Activated T-cell treated with anti-CD3 and anti-CD28 coated beads, Interleukin-2, amount 50 U/mL, for 4 hours (primary cell): ENCODE data around the gene NPHP4. TPM values are rescaled to one million over a fixed set of nuclear protein-coding genes. Genes with fewer than 3 reads are reported as not detected.

Experiments
- ATAC-seq, 2 donors: fragments of 200-7000 bp; cut with Tn5 transposase; one replicate each; pipeline ENCODE4 v1.10.0; 2021
- DNase-seq: peaks from one replicate; pipeline ENCODE4 v3.0.0-alpha.2; 2020
- H3K27me3 Mint-ChIP-seq: one replicate; pipeline ENCODE4 v1.8.0; 2021; ENCODE audit warnings: low read depth, mixed read lengths
- H3K36me3 Mint-ChIP-seq: one replicate; pipeline ENCODE4 v1.8.0; 2022; ENCODE audit warnings: mixed read lengths; ENCODE audit not compliant: insufficient read depth
- H3K4me1 Mint-ChIP-seq: one replicate; pipeline ENCODE4 v1.8.0; 2021; ENCODE audit warnings: low read depth, mixed read lengths
- H3K4me3 Mint-ChIP-seq: one replicate; pipeline ENCODE4 v1.8.0; 2021; ENCODE audit warnings: mild to moderate bottlenecking, moderate library complexity, mixed read lengths
- H3K9me3 Mint-ChIP-seq: one replicate; pipeline ENCODE4 v1.8.0; 2021; ENCODE audit warnings: mixed read lengths
- total RNA-seq, 3 donors: library from RNA; stranded (reverse); gene quantifications; one replicate each; pipeline ENCODE4 v1.2.1, GENCODE V29; 2021

NPHP4 gene
- total RNA-seq, 3 donors from 2014 or later = 7.0 to 9.3 (median 7.1) TPM

DNA sequence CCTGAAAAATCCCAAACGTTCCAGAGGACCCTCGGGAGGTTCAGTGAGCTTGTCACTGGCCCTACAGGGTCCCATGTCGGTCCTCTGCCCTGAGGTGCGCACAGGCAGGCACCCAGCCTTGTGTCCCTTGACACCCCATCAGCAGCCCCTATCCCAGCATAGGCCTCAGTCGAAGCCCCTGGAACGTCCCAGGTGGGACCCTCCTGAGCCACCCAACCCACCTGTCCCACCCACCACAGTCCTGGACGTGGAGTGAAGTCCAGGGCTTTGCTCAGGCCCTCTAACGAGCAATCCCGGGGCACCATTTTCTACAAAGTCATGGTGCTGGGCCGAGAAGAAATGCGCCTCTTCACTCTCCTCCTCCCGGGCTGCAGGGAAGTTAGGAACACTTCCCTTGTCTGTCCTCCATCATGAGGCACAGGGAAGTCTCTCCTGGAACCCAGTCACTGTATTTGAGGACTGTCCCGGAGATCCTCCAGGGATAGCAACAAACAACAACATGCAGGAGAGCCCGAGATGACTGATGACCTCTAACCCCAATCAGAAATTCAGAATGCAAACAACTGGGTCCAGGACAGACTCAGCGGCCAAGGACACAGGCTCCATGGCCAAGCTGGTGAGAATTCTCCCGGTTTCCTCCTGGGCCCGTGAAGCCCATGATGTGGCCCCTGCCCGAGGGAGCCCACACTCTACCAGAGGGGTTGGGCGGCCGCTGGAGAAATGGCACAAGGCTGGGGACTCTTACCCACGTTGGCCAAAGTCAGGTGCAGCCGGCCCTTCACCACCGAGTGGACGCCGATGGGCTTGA lies 105.5 kb downstream of the NPHP4 start:
- DNase-seq (no peak), ATAC-seq (no peak)
- Mint-ChIP-seq H3K27me3 (no peaks in the 10 kb centered on the region), H3K4me1 (no peaks in the 10 kb centered on the region), H3K9me3 (no peaks in the 10 kb centered on the region), H3K4me3 (no peak overlapping the region), H3K36me3 (peaks cover 11% of the 10 kb centered on the region)

DNA sequence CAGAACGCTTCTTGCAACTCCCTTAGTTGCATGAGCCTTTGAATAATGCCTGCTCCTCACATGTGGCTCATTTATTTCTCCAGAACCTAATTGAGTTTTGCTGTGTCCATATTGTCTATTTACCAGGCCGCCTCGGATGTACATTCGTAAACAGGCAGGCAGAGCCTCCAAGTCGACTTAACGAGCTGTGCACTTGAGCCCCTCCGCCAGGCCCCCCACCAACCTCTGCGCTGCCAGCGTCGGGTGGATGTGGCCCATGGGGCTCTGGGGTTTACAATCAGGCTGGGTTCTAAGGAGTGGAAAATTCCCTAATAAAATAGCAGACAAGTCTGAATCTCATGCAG lies 106.1 kb downstream of the NPHP4 start:
- peaks cover 9% of the 10 kb centered on the region for H3K36me3 Mint-ChIP-seq
- H3K27me3 Mint-ChIP-seq = no peaks in the 10 kb centered on the region
- no peak for ATAC-seq
- no peak for DNase-seq
- H3K4me1 Mint-ChIP-seq = no peaks in the 10 kb centered on the region
- no peaks in the 10 kb centered on the region for H3K9me3 Mint-ChIP-seq
- no peak overlapping the region for H3K4me3 Mint-ChIP-seq

DNA sequence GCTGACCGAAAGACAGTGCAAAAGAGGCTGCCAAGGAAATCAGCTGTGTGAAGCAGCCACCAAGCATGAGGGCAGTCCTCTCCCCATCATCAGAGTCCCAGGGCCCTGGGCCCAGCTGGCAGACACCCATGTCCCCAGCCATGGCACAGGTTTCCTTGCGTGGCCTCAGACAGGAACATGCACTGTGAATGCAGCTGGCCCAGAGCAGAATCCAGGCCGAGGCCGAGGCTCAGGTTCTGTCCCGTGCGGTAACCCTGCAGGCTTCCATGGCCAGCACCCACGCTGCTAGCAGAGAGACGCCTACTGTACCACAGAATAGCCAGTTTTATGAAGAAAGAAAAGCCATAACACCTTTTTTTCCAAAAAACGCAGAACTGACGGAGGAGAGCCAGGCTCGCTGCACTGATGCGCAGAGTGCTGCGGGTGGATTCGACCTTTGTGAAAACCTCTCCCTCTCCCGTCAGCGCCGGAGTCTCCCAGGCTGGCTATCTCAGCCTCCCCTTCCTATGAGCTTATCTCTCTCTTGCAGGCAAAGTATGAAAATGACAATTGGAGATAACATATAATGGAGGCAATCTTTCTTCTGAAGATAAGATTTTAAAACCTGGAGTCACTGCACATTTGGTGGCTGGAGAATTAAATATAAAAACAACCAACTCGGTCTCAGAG lies 106.6 kb downstream of the NPHP4 start:
- no peaks in the 10 kb centered on the region for H3K9me3 Mint-ChIP-seq
- H3K4me3 Mint-ChIP-seq = no peak overlapping the region
- H3K36me3 Mint-ChIP-seq = peaks cover 12% of the 10 kb centered on the region
- H3K4me1 Mint-ChIP-seq = no peaks in the 10 kb centered on the region
- no peaks in the 10 kb centered on the region for H3K27me3 Mint-ChIP-seq
- ATAC-seq (no peak), DNase-seq (no peak)

DNA sequence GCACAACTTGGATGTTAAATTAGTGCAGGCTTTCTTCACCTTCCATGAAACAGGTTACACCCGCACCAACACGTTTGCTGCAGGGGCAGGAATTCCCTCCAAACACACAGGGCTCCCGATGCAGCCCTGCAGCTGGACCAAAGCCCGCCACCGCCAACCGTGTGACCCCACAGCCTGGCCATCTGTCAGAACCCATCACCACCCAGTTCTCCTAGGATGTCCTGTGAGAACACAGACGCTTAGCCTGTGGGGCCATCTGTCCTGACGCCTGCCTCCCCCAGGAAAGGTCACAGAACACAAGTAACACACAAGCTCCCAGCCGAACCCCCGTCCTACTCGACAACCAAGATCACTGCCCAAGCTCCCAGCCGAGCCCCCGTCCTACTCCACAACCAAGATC lies 108.1 kb downstream of the NPHP4 start:
- Mint-ChIP-seq H3K9me3 (no peaks in the 10 kb centered on the region), H3K4me3 (no peak overlapping the region), H3K27me3 (no peaks in the 10 kb centered on the region), H3K36me3 (peaks cover 19% of the 10 kb centered on the region), H3K4me1 (no peaks in the 10 kb centered on the region)
- DNase-seq = no peak
- ATAC-seq = no peak

DNA sequence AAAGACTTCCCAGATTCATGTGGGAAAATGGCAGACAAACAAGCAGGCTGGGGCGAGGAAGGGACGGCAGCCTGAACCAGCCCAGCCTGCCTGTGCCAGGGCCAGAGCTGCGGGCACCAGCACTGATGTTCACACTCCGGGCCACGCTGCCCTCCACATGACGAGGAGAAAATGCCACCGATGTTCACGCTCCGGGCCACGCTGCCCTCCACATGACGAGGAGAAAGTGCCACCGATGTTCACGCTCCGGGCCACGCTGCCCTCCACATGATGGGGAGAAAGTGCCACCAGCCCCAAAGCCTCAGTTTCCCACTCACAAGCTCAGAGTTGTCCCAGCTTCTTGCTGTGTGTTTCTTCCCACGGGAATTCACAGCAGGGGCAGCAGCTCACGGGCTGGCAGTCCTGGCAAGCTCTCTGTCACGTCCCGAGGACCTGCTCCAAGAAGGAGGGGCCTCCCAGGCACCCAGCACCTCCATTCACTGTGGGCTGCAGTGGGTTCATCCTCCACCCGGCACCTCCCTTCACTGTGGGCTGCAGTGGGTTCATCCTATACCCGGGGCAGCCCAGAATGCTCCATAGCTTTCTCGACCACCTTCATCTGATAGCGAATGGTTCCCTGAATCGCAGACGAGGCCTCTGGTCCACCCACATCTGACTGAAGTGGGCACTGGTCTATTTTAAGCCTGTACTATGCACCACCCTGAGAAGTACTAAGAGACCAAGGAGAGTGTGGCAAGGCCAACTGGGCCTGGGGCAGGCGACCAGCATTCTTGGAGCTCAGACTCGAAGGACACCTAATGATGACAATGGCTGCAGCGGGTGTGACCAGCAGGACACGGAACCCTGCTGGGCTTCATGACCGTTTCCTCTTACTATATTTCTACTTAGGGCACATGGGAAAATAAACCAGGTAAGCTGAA lies 108.8 kb downstream of the NPHP4 start:
- H3K36me3 Mint-ChIP-seq = peaks cover 18% of the 10 kb centered on the region
- no peaks in the 10 kb centered on the region for H3K4me1 Mint-ChIP-seq
- H3K4me3 Mint-ChIP-seq = no peak overlapping the region
- DNase-seq = no peak
- no peaks in the 10 kb centered on the region for H3K27me3 Mint-ChIP-seq
- ATAC-seq = no peak
- no peaks in the 10 kb centered on the region for H3K9me3 Mint-ChIP-seq

DNA sequence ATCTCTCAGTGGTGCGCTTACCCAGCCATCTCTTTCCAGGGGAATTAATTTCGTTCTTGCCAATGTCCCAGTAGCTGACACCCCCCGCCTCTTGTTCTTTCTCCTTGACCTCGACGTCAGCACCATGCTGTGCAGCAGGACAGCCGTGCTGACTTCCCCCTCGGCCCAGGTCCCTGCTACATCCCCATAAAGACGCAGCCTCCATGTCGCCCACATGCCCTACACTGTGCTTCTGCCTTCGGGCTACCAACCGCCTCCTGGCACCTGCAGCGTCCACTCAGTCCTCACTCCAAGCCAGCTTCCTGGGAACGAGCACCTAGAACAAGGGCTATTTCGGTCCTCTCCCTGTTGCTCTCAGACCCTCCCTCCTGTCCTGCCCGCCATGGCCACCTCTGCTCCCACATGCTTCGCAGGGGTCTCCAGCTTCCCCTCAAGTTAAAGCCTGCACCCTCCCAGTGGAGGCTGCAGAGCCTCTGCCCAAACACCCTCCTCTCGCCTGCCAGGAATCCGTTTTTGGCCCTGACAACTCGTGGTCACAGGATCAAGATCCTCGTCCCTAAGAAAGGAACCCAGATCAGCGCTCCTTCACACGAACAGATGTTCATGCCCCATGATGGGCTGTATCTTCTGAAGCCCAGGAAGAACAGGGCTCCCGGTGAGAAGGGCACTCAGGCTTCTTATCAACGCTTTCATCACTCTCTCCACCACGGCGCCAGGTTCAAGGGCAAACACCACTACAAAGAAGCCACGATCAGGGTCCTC lies 109.7 kb downstream of the NPHP4 start:
- Mint-ChIP-seq H3K4me3 (no peak overlapping the region), H3K27me3 (no peaks in the 10 kb centered on the region), H3K9me3 (no peaks in the 10 kb centered on the region), H3K4me1 (no peaks in the 10 kb centered on the region), H3K36me3 (peaks cover 18% of the 10 kb centered on the region)
- DNase-seq = no peak
- no peak for ATAC-seq

DNA sequence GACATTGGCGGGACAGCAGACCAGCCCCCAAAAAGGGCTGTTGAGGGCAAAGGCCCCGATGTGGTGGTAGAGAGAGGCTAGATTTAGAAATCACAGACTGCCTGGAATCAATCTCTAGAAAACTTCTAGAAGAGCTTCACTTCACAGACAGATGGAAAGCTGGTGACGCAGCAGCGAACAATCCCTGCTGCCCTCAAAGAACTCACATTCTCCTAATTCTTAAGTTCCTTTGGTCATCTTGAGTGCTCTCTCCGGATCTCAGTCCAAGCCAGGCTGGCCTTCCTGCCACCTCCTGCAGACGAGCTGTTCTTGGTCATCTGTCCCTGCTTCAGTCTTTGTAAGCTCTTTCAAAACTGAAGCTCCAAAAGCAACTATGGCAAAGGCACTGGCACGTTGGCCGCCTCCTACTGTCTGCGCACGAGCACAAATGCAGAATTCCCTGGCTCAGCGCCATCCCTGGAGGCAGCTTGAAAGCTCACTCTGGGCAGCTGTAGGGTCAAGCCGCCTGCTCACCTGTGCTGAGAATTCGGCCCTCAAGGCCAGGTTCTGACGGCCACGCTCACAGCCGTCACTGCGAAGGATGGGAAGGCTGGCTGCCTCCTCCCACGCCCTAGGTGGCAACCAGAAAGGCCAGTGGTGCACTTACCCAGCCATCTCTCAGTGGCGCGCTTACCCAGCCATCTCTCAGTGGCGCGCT lies 110.6 kb downstream of the NPHP4 start:
- H3K27me3 Mint-ChIP-seq = no peaks in the 10 kb centered on the region
- ATAC-seq = no peak
- peaks cover 18% of the 10 kb centered on the region for H3K36me3 Mint-ChIP-seq
- H3K4me3 Mint-ChIP-seq = no peak overlapping the region
- DNase-seq = no peak
- H3K4me1 Mint-ChIP-seq = no peaks in the 10 kb centered on the region
- H3K9me3 Mint-ChIP-seq = no peaks in the 10 kb centered on the region

DNA sequence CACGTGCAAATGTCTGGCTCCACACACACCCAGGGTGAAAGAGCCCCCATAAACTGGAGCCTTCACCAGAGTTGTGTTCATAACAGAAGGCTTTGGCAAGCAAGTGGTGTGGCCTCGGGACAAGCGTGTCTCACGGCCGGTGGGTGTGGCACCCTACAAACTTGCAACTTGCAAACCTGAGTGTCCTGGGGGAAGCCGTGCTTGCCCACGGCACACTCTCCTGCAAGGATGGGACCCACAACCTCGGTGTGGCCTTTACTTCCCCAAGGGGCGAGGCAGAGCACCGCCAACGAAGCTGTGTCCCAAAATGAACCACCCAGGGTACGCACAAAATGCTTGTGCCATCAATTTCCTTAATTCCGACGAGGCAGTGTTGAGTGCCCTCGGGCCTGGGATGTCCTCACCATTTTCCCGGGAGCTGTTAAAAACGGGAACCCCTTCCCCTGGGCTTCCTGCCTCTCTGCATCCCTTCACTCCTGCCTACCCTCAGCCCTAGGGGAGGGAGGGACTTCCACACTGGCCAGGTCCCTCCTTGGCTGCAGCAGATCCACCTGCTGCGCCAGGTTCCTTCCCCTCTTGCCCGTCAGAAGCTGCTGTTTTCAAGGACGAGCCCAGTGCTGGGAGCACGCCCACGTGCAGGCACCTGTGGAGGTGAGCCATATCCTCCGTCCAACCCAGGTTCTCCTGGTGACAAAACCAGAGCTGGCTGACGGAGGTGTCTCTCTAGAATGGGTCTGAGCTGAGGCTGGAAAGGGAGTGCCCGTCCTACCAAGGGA lies 111.4 kb downstream of the NPHP4 start:
- Mint-ChIP-seq H3K4me3 (no peak overlapping the region), H3K27me3 (no peaks in the 10 kb centered on the region), H3K4me1 (no peaks in the 10 kb centered on the region), H3K36me3 (peaks cover 18% of the 10 kb centered on the region), H3K9me3 (no peaks in the 10 kb centered on the region)
- no peak for DNase-seq
- ATAC-seq = no peak

DNA sequence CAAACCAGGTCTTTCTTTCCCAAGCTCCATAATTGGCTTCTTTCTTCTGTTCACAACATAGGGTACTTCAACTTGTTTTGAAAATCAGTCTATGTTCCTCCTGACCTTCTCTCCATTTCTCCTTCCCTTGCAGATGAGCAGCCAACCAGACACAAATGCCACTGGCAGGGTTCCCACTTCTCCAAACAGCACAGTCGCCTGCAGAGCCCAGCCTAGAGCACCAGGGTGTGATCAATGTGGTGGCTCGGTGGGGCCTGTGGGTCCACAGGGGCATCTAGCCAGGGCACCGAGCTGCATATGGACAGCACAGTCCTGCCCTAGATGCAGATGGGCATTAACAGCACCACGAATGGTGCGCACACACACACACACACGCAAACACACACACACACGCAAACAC lies 112.8 kb downstream of the NPHP4 start:
- no peaks in the 10 kb centered on the region for H3K4me1 Mint-ChIP-seq
- H3K27me3 Mint-ChIP-seq = no peaks in the 10 kb centered on the region
- no peaks in the 10 kb centered on the region for H3K9me3 Mint-ChIP-seq
- no peak overlapping the region for H3K4me3 Mint-ChIP-seq
- H3K36me3 Mint-ChIP-seq = peaks cover 23% of the 10 kb centered on the region
- no peak for DNase-seq
- no peak for ATAC-seq

DNA sequence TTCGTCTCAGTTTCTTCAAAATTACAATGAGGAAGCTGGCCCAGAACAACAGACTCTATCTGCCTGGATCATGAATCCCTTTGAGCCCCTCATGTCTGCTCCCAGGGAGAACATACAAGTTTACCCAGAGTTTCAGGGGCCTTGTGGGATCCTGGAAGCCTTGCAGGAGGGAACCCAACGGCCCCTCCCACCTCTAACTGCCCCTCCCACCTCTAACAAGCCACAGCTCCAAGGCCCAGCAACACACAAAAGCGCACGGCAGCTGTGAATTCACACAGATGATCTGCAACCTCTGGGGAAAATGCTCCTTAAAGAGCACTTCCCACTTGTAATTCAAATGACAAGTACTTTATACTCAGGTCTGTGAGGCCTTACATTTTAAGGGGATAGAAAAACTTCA lies 113.3 kb downstream of the NPHP4 start:
- ATAC-seq (no peak), DNase-seq (no peak)
- Mint-ChIP-seq H3K27me3 (no peaks in the 10 kb centered on the region), H3K4me1 (no peaks in the 10 kb centered on the region), H3K36me3 (peaks cover 27% of the 10 kb centered on the region), H3K9me3 (no peaks in the 10 kb centered on the region), H3K4me3 (no peak overlapping the region)

DNA sequence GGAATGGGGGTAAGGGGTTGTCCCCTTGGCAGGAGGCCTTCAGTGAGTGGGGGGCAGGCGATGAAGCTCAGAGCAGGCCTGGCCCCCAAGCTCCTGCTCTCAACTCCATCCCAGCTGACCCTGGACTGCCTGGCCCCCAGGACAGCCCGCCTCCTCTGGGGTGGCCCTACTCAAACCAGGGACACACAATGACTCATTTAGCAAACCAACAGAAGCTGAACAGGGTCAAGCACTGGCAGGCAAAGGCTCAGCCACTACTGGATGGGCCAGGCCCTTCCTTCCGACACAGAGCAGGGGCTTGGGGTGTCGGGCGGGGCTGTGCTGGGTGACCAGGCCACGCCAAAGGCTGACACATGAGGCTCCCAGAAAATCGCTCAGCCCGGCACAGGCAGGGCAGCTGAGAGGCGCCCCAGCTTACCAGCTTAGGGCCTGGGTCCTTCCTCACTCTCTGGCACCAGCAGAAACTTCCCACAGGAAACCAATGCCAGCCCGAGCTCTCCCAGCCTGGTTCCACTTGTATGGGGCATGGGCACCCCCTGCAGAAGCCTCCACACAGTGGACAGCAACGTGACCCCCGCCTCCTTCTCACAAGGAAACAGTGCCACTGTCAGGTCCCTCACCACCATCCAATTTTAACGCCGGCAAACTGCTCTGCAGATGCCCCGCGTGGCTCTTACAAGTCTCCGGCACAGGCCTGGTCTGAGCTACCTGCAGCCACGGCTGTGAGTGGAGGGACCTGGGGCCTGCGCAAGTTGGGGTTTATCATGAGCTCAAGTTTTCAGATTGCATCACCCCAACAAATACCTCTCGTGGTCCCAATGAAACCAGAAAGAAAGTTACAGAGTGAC lies 114.3 kb downstream of the NPHP4 start:
- Mint-ChIP-seq H3K9me3 (no peaks in the 10 kb centered on the region), H3K4me1 (no peaks in the 10 kb centered on the region), H3K27me3 (no peaks in the 10 kb centered on the region), H3K4me3 (no peak overlapping the region), H3K36me3 (peaks cover 31% of the 10 kb centered on the region)
- DNase-seq = no peak
- no peak for ATAC-seq

DNA sequence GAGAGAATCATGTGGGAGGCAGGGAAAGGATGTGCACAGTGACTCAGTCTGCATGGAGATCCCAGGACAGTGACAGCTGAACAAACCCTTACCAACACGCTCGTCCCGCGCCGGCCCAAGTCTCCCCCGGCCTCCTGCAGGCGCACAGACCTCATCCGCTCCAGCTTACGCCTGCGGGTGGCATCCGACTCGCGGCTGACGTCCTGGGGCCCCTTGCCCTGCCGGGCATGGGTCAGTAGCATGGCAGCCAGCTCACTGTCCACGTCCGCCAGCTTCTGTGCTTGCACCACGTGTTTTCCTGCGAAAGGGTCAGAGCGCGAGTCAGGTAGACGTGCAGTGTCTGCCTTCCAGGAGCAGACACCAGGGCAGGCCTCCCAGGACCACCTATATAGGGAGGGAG lies 115.2 kb downstream of the NPHP4 start:
- Mint-ChIP-seq H3K4me3 (no peak overlapping the region), H3K4me1 (no peaks in the 10 kb centered on the region), H3K27me3 (no peaks in the 10 kb centered on the region), H3K36me3 (peaks cover 29% of the 10 kb centered on the region), H3K9me3 (no peaks in the 10 kb centered on the region)
- no peak for DNase-seq
- no peak for ATAC-seq
